Ovary (tissue), 10 donors: Measurements from ENCODE around the gene IP6K1. TPM values are rescaled to one million over a fixed set of nuclear protein-coding genes. Genes with fewer than 3 reads are reported as not detected.
"Not testable (repeated sequence)": the region's sequence is repeated elsewhere in the genome, so short reads cannot be mapped to it uniquely, and the experiment has no call there.

Experiments
- DNase-seq, 5 donors: peaks; one replicate each; pipeline ENCODE4 v3.0.0-alpha.2; 2019 to 2020
- H3K27ac ChIP-seq, 2 donors: fragments of 200-600 bp; one replicate each; pipeline versions ENCODE4 v1.5.1 to v1.8.0; 2019 to 2022
- H3K27me3 ChIP-seq: fragments of 200-600 bp; one replicate; pipeline ENCODE4 v1.8.0; 2022
- H3K36me3 ChIP-seq: fragments of 200-600 bp; sonication (generic); one replicate; pipeline ENCODE4 v1.5.1; 2019
- H3K4me1 ChIP-seq: one replicate; pipeline ENCODE4 v1.8.1; 2013; ENCODE audit warnings: mild to moderate bottlenecking, moderate library complexity; ENCODE audit not compliant: insufficient read depth
- H3K4me3 ChIP-seq: fragments of 200-600 bp; sonication (generic); one replicate; pipeline ENCODE4 v1.5.1; 2017
- H3K9me3 ChIP-seq, 2 donors: fragments of 200-600 bp in 1 of 2; sonication (generic) in 1 of 2; one replicate each; pipeline versions ENCODE4 v1.5.1 to v1.8.1; 2013 to 2019; ENCODE audit warnings: mild to moderate bottlenecking in 1 of 2, moderate library complexity in 1 of 2
- EP300 ChIP-seq: sonication (generic); formaldehyde crosslinking; IDR thresholded peaks from one replicate; pipeline ENCODE4 v1.6.1; 2017; ENCODE audit warnings: antibody characterized with exemption
- POLR2A ChIP-seq: fragments of 450-650 bp; IDR thresholded peaks from one replicate; pipeline ENCODE4 v1.6.1; 2017; ENCODE audit warnings: antibody characterized with exemption, mild to moderate bottlenecking, moderate library complexity
- WGBS, 3 donors: extraction: QIAGEN DNeasy Blood & Tissue Kit in 1 of 3; methylation state at CpG; one replicate each; pipeline versions ENCODE4 v1.1.5 to v1.1.7; 2013 to 2017; 5-methylcytosine and 5-hydroxymethylcytosine counted together
- intact Hi-C, 4 donors: fragments of 100-400 bp; cut with DNase I; formaldehyde crosslinking; loops; one replicate each; pipeline versions ENCODE4 v1.11.0 to v1.15.1; 2022 to 2023
- long read RNA-seq, 3 donors: library from polyadenylated mRNA in 2 of 3; unstranded in 2 of 3; transcript quantifications; one replicate each; pipeline ENCODE4 v2.0.0 and lab custom pipeline, GENCODE V29; 2021 to 2026
- polyA plus RNA-seq, 2 donors: library from polyadenylated mRNA; stranded (reverse); fragments of 200-250 nt in 1 of 2; fragments of 350-450 nt in 1 of 2; fragmentation: Illumina TruSeq in 1 of 2; extraction: RNeasy Lipid Tissue Mini Kit (QIAGEN cat#74804) in 1 of 2; gene quantifications; one replicate each; pipeline ENCODE4 v1.2.3, GENCODE V29; 2013 to 2014
- total RNA-seq, 7 donors: library from RNA; depleted of rRNA in 2 of 7; stranded (reverse); fragments of >200 nt in 2 of 7; fragmentation: NEBNext Ultra II Directional in 3 of 7; extraction: Animal tissue kit (Norgen Biotek cat#: 25700) in 3 of 7; gene quantifications; one replicate each; pipeline versions ENCODE4 v1.1.0 to v1.2.4, GENCODE V29; 2016 to 2023
- TF ChIP-seq, protein P1 (sequence below), 3 donors: fragments of 450-650 bp in 2 of 3; fragments of 200-600 bp in 1 of 3; IDR thresholded peaks; one replicate each; pipeline versions ENCODE4 v1.5.1 to v1.8.0; 2016 to 2022; ENCODE audit warnings: antibody characterized with exemption in 3 of 3, mild to moderate bottlenecking in 1 of 3
- donor health status: DM: no; HTN: no; CAD: no; lungs with moderate emphysema.
- donor health status: DM: no; HTN: no; CAD: no.
- donor health status: Bipolar disorder and iron deficiency.
- donor health status: DM: yes; HTN: yes; CAD: no.
- donor health status: DM: no; HTN: no; CAD: no.
- donor health status: DM: yes; HTN: yes; CAD: no.

IP6K1 gene
- total RNA-seq (10 to 100 TPM; 27.9 to 52.4 (median 47.0) TPM), polyA plus RNA-seq (10 to 100 TPM; 31.3 to 48.5 TPM)
- long read RNA-seq, donor 1, full-length matches to known transcripts = 18 of 71 reads
- long read RNA-seq, donor 1, partial matches to known transcripts = 1 of 71 reads
- long read RNA-seq, donor 1, other reads (novel, unspliced or antisense) = 52 of 71 reads
- long read RNA-seq, donor 2, full-length matches to known transcripts = 11 of 11 reads
- long read RNA-seq, donor 2, partial matches to known transcripts = 0 of 11 reads
- long read RNA-seq, donor 2, other reads (novel, unspliced or antisense) = 0 of 11 reads
- long read RNA-seq, donor 3, full-length matches to known transcripts = 31 of 108 reads
- long read RNA-seq, donor 3, partial matches to known transcripts = 5 of 108 reads
- long read RNA-seq, donor 3, other reads (novel, unspliced or antisense) = 72 of 108 reads

DNA sequence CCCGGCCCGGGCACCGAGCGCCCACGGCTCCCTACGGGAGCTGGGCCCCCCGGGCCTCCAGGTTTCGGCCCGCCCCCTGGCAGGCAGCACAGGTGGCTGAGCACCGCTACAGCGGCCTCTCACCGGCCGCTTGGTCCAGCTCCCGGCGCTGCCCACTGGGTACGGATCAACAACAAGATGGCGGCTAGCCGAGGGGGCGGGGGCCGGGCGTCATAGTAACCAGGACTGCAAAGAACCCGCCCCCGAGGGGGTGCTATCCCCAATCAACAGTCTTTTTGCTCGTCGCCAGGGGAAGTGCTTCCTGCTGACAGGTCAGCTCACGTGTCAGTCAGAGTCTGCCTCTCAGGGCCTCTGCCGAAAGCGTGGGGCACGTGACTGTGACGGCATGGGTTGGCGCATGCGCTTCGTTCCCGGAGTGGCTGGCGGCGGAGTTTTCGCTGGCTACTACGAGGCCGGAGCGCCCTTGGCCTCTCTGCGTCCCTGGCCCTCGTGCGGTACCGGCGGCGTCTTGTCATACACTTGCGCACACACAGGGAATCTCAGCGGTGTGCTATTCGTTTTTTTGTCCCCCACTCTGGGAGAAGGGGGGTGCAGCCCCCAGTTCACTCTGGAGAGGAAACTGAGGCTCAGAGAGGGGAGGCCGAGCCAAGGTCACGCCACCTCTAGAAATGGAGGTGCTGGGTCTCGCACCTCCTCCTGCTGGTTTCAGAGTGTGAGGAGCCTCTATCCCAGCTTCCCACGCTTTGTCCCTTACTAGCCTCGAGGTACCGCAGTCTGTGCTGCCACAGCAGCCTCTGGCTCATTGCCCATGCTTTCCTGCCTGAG, at the start of gene IP6K1:
Gene IP6K1, minus strand, starts transcription at position 186 of the 825 bp plus-strand sequence. CDS start 38,502 bp downstream, outside the sequence.
- peak within 1 kb of the TSS; percentile 100 for H3K4me3 ChIP-seq
- peaks cover 12% of the 10 kb centered on the region for H3K4me1 ChIP-seq
- TF ChIP-seq, protein P1, sequence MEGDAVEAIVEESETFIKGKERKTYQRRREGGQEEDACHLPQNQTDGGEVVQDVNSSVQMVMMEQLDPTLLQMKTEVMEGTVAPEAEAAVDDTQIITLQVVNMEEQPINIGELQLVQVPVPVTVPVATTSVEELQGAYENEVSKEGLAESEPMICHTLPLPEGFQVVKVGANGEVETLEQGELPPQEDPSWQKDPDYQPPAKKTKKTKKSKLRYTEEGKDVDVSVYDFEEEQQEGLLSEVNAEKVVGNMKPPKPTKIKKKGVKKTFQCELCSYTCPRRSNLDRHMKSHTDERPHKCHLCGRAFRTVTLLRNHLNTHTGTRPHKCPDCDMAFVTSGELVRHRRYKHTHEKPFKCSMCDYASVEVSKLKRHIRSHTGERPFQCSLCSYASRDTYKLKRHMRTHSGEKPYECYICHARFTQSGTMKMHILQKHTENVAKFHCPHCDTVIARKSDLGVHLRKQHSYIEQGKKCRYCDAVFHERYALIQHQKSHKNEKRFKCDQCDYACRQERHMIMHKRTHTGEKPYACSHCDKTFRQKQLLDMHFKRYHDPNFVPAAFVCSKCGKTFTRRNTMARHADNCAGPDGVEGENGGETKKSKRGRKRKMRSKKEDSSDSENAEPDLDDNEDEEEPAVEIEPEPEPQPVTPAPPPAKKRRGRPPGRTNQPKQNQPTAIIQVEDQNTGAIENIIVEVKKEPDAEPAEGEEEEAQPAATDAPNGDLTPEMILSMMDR (IDR thresholded peaks at IDR 0.05) = peak in 2 of 3 donors; percentile 13 to 19
- TF ChIP-seq POLR2A = peak; percentile 72
- no peak for TF ChIP-seq EP300
- intact Hi-C loops = loop anchor here in 2 of 4 donors (2.0 to 5.0 kb wide), 2 partner anchors 64 kb away; partner anchors contain the start of gene GMPPB (in 2 of the 2)
- H3K36me3 ChIP-seq = no peaks in the 10 kb centered on the region
- DNase-seq = peak; percentile 100
- no peaks in the 10 kb centered on the region for H3K27me3 ChIP-seq
- peak within 1 kb of the TSS; percentile 87 to 94 for H3K27ac ChIP-seq
- H3K9me3 ChIP-seq = no peaks in the 10 kb centered on the region
- WGBS, 3 donors = 5% methylated on average over 35 to 55 of the region's 55 CpGs

DNA sequence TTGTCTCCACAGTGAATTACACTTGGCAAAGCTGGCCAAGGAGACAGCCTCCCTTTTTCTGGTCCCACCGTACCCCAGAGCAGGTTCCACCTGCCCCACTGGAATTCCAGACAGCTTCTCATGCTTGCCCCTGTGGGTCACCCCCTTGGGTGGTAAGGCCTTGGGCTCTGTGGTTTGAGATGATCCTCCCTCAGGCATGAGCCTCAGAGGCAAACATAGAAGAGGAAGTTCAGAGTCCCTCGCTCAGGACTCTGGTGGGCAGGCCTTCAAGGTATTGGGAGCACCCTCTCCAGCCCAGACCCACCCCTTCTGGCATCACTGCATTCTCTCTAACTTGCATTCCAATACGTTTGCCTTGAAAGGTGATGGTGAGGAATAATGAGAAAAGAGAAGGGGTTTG, 45.0 kb upstream of the IP6K1 start:
- 70 to 89% (median 81%) methylated on average over 3 of the region's 3 CpGs for WGBS, 3 donors
- H3K9me3 ChIP-seq = no peaks in the 10 kb centered on the region
- H3K36me3 ChIP-seq = no peaks in the 10 kb centered on the region
- H3K4me1 ChIP-seq = no peaks in the 10 kb centered on the region
- TF ChIP-seq, protein P1 (IDR thresholded peaks at IDR 0.05) = no peak
- TF ChIP-seq POLR2A = no peak
- TF ChIP-seq EP300 = no peak
- no peak overlapping the region for H3K4me3 ChIP-seq
- no peak for DNase-seq
- no peaks in the 10 kb centered on the region for H3K27me3 ChIP-seq
- no peak overlapping the region for H3K27ac ChIP-seq
- intact Hi-C loops = no loop called here

DNA sequence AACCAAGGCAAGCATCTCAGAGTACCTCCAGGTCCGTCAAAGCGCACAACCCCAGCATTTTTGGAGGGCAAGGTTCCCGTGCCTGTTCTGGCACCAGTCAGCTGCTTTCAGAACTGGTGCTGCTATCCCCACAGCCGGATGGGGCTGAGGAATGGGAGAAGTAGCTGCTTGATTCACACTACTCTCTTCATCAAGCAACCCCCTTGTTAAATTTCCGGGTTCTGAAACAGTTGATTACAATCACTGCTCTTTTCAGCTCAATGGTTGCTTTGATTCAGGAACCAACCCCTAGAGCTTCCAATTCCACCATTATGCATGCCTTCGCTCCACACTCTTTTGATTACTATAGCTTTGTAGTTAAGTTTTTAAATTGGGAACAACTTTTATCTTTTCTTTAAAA, 39.7 kb upstream of the IP6K1 start:
- 71 to 84% (median 73%) methylated on average over 6 of the region's 6 CpGs for WGBS, 3 donors
- intact Hi-C loops = no loop called here
- Histone ChIP-seq H3K27me3 (no peaks in the 10 kb centered on the region), H3K4me3 (no peak overlapping the region), H3K4me1 (no peaks in the 10 kb centered on the region), H3K9me3 (no peaks in the 10 kb centered on the region), H3K36me3 (no peaks in the 10 kb centered on the region), H3K27ac (no peak overlapping the region)
- TF ChIP-seq, protein P1 (IDR thresholded peaks at IDR 0.05) = no peak
- TF ChIP-seq EP300 (no peak), POLR2A (no peak)
- no peak for DNase-seq

DNA sequence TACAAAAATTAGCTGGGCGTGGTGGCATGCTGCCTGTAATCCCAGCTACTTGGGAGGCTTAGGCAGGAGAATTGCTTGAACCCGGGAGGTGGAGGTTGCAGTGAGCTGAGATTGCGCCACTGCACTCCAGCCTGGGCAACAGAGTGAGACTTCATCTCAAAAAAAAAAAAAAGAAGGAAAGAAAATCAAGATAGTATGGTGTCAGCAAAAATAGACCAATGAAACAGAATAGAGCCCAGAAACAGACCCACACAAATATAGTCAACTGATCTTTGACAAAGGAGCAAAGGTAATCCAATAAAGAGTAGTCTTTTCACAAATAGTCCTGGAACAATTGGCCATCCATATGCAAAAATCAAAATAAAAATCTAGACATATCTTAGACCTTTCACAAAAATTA, 36.8 kb upstream of the IP6K1 start:
- H3K27me3 ChIP-seq, H3K4me3 ChIP-seq, DNase-seq, H3K27ac ChIP-seq, H3K36me3 ChIP-seq, intact Hi-C loops, H3K4me1 ChIP-seq, H3K9me3 ChIP-seq: not testable (repeated sequence)
- WGBS, 3 donors = 81 to 95% (median 95%) methylated on average over 3 of the region's 3 CpGs
